Islet precursor cell (in vitro differentiated cells): ENCODE measurements around the gene PAX8.

Experiments used
- DNase-seq: peaks from one replicate; pipeline ENCODE4 v3.0.0-alpha.2; 2018

Gene PAX8

DNA sequence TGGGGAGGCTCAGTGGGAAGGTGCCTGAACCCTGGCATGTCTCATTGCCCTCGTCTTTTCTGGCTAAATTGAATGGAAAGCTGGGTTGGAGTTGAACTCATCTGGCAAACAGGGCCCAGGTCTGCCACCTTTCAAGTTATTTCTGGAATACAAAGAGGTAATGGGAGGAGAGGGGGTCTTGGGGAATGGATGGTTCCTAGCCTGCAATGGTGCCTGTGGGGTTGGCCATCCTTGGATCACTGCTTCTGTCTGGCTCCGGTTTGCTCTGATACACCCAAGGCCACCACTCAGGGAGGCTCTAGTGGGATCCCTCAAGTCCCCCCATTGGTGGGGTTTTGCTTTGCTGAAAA is 59.7 kb downstream of the PAX8 start:
- no peak for DNase-seq

DNA sequence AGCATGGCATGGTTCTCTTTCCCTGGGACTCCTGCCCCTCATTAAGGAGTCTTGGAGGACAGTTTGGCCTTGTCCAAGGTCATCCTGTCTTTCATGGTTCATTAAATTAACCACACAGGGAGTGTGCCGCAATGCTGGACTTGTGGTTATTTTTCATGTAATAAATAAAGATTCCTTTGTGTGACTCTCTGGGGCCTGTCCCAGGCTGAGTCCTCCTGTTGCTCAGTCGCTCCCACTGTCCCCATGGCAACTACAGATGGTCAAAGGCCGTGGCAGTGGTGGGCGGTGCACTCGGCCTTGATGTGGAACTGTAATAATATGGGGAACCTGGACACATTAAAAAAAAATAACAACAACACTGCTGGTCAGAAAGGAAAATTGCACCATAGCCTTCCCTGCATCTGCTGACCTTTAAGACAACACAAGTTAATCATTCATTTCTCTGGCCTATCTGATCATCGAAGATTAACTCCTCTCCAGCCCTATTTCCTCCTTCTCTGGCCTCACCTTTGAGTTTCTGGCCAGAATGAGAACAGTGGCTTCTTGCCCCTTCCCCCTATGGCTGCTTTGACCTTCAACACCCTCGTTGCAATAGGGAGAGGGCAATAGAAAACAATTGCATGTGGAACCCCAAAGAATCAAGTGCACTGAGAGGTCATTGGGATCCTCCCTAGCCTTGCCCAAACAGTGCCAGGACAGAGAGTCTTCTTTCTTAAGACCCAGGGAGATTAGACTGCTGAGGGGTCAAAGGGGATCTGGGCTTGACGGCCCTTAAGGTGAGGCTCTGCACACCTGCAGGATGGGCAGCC is 60.2 kb downstream of the PAX8 start:
- no peak for DNase-seq

DNA sequence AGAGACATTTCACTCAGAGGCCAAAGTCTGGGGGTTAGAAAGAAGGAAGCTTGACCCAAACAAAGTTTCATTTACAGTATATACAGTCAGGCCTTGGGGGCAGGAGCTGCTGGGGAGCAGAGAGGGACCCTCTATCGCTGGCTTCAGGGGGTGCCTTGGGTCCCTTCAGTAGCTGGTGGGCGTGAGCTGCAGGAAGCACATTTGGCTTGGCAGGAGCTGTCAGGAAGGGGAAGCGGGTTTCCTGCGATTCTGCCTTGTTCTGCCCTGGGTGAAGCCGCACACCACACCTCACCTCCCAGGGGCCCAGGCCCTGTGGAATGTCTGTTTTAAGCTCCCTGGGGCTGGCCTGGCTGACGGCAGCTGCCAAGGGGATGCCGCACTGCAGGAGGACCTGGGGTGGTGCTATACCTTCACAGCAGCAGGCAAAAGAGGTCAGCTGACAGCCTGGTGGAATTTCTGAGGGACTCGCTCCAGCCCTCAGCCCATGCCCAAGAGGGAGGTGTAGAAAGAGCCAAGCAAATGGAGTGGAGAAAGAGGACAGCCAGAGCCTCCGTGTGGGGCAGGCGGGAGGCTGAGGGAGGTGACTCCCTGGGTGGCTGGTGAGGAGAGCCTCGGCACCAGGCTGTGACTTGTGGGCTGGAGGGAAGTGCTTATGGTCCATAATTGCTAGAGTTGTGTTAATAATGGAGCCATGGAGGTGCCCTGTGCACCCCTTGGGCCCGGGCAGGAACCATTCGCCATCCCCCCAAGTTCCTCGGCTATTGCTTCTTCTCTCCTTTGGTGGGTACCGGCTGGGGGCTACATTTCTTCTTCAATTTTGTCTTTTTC is 61.1 kb downstream of the PAX8 start:
- peak; percentile 81 for DNase-seq

DNA sequence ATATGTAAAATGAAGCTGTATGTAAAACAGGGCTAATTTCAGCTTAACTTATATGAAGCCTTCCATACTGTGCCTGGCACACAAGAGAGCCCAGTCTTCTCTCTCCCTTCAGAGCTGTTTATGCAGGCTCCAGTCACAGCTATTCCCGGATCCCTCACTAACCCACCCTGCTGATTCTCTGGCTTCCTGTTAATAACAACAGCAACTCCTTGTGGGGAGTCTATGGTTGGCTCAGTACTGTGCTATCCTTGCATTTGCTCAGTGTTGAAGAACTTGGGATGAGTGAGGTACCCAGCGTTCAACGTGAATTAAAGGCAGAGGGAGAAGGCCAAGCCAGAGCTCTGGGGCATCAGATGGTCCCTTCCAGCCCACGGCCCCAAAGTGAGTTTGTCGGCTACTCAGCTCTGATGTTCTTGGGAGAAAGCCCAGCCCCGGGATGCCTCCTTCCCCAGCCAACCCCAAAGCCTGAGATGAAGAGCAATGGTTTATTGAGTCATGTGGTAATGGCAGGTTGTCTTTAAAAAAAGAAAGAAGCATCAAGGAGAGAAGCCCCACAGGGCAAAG is 61.7 kb downstream of the PAX8 start:
- no peak for DNase-seq

DNA sequence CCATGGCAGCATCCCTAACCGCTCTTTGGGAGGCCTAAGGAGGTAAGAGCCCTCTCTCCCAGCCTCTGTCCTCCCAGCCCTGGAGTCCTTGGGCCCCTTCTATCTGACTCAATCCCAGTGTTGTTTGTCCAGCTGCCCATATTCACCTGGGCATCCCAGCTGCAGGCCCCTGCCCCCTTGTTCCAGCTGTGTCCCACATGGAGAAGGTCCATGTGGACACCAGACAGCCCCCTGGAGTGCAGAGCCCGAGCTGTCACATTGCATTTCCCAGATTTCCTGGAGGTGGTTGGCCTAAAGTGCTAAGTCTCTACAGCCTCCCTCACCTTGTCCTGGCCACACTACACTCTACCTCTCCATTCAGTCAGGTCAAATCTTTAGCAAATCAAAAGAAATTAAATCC is 62.4 kb downstream of the PAX8 start:
- no peak for DNase-seq

DNA sequence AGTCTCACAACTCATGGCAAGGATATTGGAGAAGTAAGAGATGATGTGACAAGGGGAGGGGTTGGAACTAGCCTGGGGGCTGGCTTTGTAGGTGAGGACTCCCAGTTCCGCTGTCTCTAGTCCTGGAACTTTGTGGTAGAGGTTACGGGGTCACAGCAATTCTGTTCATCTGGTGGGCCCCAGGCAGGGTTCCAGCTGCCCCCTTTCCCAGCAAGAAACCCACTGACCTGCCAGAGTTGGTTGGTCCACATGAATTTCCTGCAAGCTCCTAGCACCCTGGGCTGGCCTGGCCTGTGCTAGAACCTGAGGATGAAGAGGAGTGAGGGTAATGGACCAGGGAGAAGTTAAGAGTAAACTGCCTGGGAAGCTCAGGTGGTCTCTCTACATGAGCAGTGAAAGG is 63.7 kb downstream of the PAX8 start:
- no peak for DNase-seq

DNA sequence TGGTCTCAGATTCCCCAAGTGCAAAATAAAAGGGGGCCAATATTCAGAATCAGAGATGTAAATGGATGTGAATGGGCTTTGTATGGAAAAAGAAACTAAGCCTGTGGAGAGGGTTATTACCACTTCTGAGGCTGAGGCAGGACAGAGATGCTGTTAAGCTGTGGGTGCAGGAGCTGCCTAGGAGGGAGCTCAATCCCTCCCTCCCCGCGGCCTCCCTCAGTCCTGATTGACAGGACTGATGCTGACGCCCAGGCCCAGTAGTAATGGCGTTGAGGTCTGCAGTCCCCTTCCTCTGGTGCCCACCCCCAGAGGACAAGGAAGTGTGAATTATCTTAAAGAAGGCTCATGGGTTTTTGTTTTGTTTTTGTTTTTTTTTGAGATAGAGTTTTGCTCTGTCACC is 64.6 kb downstream of the PAX8 start:
- no peak for DNase-seq

DNA sequence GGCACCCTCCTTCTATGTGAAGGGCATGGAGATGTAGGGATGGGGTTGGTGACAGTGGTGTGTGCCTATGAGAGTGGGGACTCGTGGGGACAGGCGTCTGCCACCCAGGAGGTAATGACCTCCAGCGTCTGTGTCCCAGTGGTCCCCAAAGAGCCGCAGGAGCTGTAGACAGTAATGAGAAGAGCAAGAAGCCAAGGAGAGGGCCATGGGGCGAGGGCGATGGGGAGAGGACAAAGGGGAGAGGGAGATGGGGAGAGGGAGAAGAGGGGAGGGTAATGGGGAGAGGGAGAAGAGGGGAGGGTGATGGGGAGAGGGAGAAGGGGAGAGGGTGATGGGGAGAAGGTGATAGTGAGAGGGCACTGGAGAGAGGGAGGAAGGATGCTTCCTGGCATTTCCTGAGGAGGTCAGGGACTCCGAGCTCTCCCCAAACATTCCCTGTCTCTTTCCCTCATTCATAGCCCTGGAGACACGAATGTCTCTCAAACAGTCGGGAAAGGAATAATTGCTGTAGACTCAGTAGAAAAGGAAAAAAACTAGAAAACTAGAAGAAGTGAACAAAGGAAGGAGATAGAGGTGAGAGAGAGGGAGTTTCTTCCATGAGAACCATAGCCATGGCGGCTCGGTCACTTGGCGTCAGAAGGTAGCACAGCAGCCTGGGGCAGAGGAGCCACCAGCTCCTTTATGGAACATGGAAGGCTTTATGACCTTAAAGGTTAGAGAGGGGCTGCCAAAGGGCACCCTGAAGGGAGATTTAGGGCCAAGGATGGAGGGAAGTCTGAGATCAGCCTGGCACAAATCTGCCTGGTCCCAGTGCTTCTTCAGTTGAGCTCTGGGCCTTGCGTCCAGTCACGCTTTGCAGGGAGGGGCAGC is 65.4 kb downstream of the PAX8 start:
- no peak for DNase-seq

DNA sequence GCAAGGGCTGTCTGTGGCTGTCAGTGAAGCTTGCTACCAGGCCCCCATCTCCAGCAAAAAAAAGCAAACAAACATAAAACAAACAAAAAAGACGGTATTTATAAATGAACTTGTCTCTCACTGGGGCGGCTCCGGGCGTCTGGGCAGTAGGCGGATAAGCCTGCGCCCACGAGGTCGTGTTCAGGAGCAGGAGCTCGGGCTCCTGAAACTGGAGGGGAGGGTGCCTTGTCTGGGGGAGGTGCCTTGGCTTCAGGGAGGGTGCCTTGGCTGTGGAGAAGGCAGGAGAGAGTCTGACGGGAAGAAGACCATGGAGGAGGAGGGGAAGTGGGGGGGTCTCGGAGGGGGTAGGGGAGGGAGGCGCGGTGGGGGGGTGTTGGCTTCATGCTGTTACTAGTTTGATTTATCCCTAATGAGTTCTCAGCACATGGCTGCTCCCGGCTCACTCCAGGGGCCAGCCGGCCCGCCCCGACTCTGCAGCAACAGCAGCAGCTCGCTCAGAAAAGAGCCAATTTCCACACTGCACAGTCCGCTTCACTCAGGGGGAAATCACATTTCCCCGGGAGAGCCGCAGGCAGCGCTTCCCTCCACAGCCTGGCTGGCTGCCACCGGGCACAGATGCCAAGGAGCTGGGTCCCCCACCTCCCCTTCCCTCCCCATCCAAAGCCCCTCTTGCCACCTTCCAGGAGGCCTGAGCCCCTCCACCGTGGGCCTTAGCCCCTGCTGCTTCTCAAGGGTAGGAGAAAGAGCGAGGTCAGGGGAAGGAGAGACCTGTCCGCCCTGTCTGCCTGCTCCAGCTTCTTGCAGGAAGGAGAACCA is 66.3 kb downstream of the PAX8 start:
- no peak for DNase-seq

DNA sequence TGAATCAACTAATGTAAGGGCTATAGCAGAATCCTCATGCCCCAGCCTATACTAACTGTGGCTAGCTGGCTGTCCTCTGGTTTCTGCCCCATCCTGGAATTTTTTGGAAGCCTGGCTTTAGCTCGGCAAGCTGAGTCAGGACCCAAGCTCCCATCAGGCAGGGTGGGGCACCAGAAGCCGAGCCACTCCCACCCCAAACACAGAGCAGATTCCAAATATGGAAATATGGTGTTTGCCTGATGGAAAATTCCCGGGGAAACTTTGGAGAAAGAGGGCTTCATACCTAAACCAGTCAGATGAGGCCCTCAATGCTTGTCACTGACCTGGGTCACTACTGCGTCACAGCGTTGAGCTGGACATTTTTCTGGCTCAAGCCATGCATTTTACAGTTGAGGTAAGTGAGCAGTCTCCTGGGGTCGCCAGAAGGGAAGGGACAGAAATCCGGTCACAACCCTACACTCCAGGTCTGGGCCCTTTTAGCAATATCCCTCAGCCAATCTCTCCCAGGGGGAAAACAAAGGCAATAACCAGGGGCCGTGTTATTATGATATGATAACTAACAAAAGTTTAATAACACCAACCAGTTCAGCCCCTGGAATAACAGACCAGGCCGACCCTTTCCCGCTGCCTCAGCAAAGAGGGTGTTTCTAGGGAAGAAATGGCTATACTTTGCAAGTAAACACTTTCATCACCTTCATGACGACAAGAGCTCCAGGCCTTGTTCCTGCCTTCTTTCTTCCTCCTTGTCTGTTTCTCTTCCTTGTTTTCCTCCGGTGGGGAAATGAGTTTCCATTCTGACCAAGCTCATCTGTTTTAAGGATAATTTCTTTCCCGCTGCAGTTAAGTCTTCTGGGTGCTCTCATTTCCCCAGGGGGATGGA is 67.3 kb downstream of the PAX8 start:
- peak; percentile 76 for DNase-seq

DNA sequence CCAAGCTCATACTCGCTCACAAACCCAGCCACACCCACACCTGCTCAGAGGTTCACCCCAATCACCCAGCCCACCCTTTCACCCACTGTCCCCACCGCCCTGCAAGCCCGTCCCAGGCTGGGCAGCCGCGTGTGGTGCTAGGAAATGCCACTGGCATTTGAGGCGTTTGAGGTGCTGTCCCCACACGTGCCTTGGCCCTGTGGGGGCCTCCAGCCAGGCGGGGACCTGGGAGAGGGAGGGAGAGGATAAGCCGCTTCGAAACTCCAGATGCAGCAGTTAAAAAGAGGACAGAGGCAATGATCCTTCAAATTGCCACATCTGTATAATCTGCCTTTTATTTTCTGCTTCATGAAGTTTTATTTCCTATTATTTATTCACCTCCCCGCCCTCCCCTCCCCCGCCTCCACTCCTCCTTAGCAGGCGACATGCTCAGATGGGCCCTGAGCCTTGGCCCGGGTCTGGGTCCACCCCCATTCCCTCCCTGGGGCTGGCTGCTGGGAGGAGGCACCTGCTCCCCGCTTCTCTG is 69.0 kb downstream of the PAX8 start:
- DNase-seq: no peak

DNA sequence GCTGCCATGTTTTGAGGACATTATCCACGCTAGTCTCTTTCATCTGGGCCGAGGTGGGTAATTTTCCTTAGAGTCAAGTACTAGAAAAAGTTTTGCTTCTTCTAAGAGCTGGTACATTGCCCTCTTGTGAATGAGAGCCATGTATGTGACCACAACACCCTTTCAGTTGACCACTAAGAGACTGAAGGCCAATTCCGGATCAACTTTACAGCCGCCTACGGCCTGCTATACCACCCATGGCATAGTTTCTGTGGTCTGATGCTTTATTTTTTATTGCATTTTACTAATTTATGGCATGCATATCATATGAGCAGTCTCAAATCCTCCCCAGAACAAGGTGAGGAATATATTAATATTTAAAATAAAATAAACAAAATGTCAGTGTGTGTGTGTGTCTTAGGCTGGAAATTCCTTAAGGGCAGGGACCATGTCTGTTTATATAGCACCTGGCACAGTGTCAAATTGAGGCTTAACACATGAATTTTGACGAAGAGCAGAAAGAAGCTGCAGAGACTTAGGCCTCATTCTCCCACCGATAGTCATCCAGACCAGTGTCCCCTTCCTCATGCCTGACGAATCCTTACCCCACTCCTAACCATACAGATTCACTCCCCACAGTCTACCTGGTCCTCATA is 69.6 kb downstream of the PAX8 start:
- no peak for DNase-seq

DNA sequence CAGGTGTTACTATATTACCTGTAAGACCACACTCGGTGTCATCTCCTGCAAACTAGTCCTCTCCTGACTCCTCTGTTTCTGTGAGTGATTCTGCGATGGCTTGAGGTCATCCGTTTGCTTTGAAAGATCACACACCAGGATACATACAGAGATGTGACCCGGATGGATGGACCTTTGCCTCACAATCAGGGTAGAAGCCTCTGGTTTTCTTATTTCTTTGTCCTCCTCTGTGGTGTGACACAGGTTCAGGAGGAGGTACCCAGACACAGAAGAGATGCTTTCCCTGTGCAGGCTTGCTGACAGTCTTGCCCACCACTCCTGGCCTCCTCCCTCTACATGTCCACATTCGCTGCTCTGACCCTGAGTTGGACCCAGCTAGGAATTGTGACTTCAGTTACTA is 70.3 kb downstream of the PAX8 start:
- no peak for DNase-seq

DNA sequence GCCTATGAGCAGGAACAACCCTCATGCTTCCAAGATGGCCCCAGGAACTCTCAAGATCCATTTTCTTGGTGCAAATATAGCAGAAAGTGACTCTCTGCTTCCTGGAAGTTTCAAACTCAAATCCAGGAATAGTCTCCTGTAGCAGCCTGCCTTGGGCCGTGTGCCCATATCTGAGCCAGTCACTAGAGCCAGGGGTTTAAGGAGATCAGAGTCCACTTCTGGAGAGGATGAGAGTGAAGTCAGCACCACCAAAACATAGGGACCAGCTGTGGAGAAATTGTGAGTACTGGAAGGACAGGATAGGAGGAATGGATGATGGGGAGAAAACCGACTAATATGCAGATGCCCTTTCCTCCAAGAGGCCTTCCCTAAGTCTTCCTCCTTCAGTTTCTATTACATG is 71.7 kb downstream of the PAX8 start:
- DNase-seq: no peak

DNA sequence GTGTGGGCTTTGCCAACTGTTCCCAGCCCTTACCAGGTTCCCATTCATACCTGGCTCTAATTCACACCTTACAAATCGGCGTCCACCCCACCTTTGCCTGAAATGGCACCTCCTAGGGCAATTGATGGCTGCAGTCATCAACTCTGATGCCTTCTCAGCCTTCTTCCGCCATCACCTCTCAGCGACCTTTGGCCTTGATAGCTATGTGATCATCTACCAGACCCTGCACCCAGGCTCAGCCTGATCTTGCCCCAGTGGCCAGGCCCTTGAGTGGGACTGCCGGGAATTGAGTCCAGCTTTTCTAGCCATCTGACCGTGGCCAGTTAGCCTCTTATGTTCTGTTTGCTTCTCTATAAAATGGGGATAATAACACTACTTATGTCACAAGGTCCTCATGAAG is 72.5 kb downstream of the PAX8 start:
- DNase-seq: no peak

DNA sequence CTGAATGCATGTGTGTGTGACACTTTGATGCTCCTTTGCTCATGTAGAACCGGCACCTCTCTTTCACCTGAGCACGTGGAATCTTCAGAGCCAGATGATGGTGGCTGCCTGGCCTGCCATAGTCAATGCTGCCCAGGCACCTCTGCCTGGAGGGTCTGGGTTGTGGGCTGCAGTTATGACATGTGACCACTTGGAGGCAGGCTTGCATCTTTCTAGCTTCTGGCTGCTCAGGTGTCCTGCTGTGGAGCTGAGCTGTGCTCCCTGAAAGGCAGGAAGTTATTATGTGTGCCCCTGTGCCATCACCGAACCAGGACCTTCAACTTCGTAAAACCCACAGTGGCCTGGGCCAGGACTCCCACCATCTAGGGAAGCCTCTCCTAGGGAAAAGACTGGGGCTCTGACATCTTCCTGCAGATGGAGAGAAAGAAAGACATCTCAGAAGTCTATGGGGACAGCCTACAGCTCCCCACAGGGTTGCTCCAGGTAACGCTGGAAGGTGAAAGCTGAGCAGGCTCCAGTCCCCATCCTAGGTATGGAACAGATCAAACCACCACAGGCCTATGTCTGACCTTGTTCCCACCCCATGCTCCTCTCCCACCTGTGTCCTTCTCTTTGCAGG is 74.7 kb downstream of the PAX8 start:
- peak; percentile 92 for DNase-seq

DNA sequence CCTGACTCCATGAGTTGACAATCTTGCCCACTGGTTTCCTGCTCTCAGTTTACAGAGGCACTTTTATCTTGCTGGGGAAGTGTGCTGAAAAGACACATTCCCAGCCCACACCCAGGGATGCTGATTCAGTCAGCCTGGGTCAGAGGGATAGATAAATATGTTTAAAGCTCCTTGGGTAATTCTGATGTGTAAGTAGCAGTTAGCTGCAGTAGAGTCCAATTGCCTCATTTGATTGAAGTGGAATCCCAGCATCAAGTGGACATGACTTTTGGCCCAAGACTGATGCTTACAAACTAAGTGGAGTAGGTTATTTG is 75.5 kb downstream of the PAX8 start:
- DNase-seq: no peak

DNA sequence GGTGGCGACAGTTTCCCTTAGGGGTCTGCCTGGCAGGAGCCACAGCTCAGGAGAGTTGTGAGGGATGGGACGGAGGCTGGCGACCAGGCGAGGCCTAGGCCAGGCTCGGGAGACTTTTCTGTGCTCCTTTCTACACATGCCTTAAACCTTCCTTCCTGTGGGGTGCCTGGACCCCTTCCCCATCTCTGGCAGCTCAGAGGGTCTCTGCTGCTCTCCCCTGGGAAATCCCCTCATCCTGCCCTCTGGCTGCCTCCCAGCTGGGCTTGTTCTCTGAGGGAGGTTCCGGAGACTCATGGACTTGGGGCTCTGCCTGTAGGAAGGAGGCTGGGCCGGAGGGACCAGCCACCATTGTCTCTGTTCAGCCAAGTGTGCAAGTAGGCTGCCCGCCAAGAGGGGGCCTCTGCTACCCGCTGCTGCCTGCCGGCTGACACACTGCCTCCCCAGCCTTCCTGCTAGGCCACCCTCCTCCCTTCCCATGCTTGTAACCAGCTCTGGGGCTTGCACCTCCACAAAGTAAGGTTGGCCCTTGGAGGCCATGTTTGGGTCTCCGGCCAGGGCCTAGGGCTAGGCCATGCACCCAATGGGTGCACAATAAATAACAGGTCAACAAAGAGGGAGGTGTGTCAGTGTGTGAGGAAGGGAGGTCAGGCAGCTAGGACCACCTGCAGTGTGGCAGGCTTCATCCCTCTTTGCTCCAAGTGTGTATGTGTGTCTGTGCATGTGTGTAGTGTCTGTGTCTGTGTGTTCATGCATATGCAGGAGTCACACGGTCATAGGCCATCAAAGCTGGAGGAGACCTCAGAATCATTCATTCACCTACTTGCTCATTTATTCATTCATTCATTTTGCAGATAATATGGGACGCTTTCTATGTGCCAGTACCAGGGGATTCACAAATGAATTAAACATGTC is 76.2 kb downstream of the PAX8 start:
- DNase-seq: no peak
